GM06990 (cell line): ENCODE results near the gene COX6A2.
A peak's percentile ranks its signal among the peaks of the same experiment; 100 is the strongest.

Experiments used
- DNase-seq: peaks from one replicate; pipeline ENCODE4 v3.0.0-alpha.2; 2011; ENCODE audit not compliant: insufficient read length; ENCODE audit errors: extremely low read depth
- H3K27me3 ChIP-seq: replicated peaks from 2 replicates; pipeline ENCODE4 v1.6.0; 2011; ENCODE audit warnings: low read length; ENCODE audit not compliant: control insufficient read depth, insufficient read depth
- H3K36me3 ChIP-seq: 2 replicates; pipeline ENCODE4 v1.5.1; 2011; ENCODE audit warnings: low read length; ENCODE audit not compliant: control insufficient read depth, insufficient read depth
- H3K4me3 ChIP-seq: replicated peaks from 2 replicates; pipeline ENCODE4 v1.5.1; 2011; ENCODE audit warnings: low read depth, mild to moderate bottlenecking, control low read depth, low read length
- TF ChIP-seq, protein P1 (sequence below): IDR thresholded peaks from 2 replicates; pipeline ENCODE4 v1.5.1; 2011; ENCODE audit warnings: low read length, control low read depth, mild to moderate bottlenecking, inconsistent platforms; ENCODE audit not compliant: insufficient read depth, poor library complexity, severe bottlenecking

The COX6A2 gene

DNA sequence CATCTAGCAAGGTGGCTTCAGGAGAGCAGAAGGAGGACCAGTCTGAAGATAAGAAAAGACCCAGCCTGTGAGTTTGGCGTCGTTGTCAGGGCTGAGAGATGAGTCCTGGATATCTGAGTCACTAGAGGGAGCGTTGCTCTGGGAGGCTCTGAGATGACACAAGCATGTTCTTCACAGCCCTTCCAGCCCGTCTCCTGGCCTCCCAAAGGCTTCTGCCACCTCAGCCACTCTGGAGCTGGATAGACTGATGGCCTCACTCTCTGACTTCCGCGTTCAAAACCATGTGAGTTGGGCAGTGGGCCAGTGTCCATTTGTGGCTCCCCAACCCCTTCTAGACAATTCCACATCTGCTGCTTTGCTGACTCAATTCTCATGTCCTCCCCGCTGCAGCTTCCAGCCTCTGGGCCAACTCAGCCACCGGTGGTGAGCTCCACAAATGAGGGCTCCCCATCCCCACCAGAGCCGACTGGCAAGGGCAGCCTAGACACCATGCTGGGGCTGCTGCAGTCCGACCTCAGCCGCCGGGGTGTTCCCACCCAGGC, 46.1 kb upstream of the COX6A2 start:
- DNase-seq = no peak
- Histone ChIP-seq H3K36me3 (no peaks in the 10 kb centered on the region), H3K27me3 (peaks cover 2% of the 10 kb centered on the region), H3K4me3 (no peak overlapping the region)
- TF ChIP-seq, protein P1, sequence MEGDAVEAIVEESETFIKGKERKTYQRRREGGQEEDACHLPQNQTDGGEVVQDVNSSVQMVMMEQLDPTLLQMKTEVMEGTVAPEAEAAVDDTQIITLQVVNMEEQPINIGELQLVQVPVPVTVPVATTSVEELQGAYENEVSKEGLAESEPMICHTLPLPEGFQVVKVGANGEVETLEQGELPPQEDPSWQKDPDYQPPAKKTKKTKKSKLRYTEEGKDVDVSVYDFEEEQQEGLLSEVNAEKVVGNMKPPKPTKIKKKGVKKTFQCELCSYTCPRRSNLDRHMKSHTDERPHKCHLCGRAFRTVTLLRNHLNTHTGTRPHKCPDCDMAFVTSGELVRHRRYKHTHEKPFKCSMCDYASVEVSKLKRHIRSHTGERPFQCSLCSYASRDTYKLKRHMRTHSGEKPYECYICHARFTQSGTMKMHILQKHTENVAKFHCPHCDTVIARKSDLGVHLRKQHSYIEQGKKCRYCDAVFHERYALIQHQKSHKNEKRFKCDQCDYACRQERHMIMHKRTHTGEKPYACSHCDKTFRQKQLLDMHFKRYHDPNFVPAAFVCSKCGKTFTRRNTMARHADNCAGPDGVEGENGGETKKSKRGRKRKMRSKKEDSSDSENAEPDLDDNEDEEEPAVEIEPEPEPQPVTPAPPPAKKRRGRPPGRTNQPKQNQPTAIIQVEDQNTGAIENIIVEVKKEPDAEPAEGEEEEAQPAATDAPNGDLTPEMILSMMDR = no peak

DNA sequence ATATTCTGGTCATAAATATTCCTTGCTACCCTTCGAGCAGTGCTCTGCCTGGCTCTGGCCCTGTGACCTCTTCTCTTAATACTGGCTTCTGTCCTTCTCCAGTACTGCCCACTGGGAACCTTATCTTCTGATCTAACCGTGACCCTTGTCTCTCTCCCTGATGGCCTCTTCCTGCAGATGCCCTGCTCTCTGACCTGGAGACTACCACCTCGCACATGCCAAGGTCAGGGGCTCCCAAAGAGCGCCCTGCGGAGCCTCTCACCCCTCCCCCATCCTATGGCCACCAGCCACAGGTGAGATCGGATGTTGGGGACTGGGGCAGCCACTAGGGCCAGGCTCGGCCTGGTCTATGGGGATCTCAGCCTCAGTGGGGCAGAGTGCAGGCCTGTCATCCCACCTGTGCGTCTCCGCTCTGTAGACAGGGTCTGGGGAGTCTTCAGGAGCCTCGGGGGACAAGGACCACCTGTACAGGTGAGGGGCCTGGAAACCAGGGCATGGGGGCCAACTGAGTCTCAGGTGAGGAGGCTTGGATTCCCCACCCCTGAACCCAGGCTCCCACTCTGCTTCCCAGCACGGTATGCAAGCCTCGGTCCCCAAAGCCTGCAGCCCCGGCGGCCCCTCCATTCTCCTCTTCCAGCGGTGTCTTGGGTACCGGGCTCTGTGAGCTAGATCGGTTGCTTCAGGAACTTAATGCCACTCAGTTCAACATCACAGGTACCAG, 45.3 kb upstream of the COX6A2 start:
- no peak overlapping the region for H3K4me3 ChIP-seq
- peaks cover 2% of the 10 kb centered on the region; the same call in 1 of the 2 replicates for H3K27me3 ChIP-seq
- TF ChIP-seq, protein P1 = no peak
- H3K36me3 ChIP-seq = no peaks in the 10 kb centered on the region
- DNase-seq = no peak

DNA sequence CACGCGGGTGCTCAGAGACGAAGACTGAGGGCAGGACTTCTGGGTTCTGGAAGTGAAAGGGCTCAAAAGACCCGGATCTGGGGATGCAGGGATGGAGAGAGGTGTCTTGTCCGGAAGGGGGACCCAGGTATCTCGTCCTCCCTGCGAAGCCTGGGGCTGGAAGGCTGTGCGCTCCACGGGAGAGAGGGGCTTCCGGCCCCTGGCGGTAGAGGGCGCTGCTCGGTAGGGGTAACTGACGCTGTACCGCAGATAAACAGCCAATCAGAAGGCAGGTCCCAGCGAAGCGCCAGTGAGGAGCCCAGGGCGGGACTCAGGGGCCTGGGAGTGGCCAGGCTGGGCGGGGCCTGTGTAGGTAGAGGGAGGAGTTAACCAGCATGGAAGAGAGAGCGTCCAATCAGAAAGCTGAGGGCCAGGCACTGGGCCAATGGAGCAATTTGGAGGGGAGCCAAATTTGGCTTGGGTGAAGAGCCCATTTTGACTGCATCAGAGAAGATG, 44.6 kb upstream of the COX6A2 start:
- Histone ChIP-seq H3K36me3 (no peaks in the 10 kb centered on the region), H3K27me3 (peaks cover 2% of the 10 kb centered on the region; the same call in 1 of the 2 replicates), H3K4me3 (no peak overlapping the region)
- TF ChIP-seq, protein P1 = no peak
- DNase-seq = no peak

DNA sequence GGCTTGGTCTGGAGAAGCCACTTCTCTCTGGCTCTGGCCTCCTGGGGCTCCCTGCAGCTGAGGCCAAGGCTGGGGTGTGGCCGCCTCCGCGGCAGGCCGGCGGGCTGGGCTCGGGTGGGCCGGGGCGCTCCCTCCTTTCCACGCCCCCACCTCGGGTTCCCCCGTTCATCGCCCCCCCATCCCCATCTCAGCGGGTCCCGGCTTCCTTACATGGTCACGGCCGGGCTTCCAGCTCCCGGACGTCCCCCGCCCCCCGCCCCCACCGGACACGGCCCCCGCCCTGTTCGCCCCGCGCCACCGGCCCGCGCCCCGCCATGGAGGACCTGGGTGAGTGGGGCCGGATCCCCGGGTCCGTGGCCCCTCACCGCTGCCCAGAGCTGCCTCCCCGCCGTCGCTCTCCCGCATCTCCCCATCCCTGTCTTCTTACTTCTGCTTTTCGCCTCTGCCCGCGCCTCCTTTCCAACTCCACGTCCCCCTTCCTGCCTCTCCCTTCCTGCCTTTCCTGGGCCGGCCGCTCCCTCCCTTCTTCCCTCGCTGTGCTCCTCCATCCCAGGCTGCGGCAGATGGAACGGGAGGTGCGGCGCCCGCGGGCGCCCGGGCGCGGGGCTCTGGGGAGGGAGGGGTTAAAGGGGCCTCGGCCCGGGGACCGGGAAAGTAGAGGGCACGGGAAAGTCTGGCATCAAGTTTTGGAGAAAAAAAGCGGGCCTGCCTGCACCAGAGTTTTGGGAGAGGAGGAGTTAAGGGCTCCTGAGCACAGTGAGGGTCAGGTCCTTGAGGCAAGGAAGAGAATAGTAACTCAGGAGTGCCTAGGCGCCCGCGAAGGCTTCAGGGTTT, 43.9 kb upstream of the COX6A2 start, which contains the start of gene TGFB1I1:
Gene TGFB1I1 (plus strand): TSS at position 278 of the 834 bp plus-strand sequence. CDS start 37 bp downstream, at position 315.
- Histone ChIP-seq H3K36me3 (peaks cover 4% of the 10 kb centered on the region), H3K4me3 (peak within 1 kb of the TSS; percentile 10; the same call in 1 of the 2 replicates), H3K27me3 (peaks cover 2% of the 10 kb centered on the region; the same call in 1 of the 2 replicates)
- TF ChIP-seq, protein P1 = no peak
- no peak for DNase-seq

DNA sequence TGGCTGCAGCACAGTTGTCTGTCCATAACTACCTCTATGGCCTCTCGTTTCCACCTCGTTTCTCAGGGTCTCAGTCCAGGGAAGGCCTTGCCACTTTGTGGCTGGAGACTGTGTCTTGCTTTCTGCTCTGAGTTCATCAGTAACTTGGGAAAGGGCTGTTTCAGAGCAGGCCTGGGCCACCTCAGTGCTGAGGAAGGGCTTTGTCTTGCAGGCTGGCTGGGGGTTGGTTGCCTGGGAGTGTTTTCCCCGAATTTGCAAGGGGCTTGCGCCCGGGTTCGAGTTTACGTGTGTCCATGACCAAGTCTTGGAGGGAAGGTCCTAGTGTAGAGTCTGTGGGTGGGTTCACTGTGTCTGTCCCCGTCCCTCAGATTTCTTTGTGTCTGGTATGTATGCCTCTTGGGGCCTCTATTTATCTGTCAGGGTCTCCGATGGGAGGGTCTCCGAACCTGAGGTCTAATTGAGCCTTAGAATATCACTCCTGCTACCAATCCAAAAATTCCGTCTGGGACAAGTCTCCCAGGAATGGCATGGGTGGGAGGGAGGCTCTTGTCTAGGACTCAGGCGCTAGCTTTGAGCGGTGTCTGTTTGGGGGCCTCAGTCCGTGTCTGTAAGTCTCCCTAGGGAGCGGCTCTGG, 43.2 kb upstream of the COX6A2 start:
- no peak overlapping the region for H3K4me3 ChIP-seq
- H3K27me3 ChIP-seq = peaks cover 2% of the 10 kb centered on the region; the same call in 1 of the 2 replicates
- TF ChIP-seq, protein P1 = no peak
- peaks cover 10% of the 10 kb centered on the region for H3K36me3 ChIP-seq
- no peak for DNase-seq
